H9 (cell line): ENCODE data around the gene FBLN2. TPM values are rescaled to one million over a fixed set of nuclear protein-coding genes. Genes with fewer than 3 reads are reported as not detected.

Source experiments
- DNase-seq: peaks from one replicate; pipeline ENCODE4 v3.0.0-alpha.2; 2017
- H2AFZ ChIP-seq: one replicate; pipeline ENCODE4 v1.6.1; 2013; ENCODE audit warnings: mild to moderate bottlenecking, low read length, control low read depth, moderate library complexity
- H2AK5ac ChIP-seq: 2 replicates; pipeline ENCODE4 v1.6.1; 2013; ENCODE audit warnings: low read length, control low read depth, mixed read lengths; ENCODE audit not compliant: insufficient read length
- H2BK120ac ChIP-seq: one replicate; pipeline ENCODE4 v1.6.1; 2013; ENCODE audit warnings: low read depth, mild to moderate bottlenecking, low read length, control low read depth, inconsistent platforms; ENCODE audit not compliant: poor library complexity, severe bottlenecking
- H2BK12ac ChIP-seq: 2 replicates; pipeline ENCODE4 v1.6.1; 2013; ENCODE audit warnings: low read length, control low read depth, mixed read lengths, low read depth; ENCODE audit not compliant: insufficient read length
- H2BK15ac ChIP-seq: 2 replicates; pipeline ENCODE4 v1.6.1; 2013; ENCODE audit warnings: low read depth, low read length, control low read depth
- H2BK20ac ChIP-seq: one replicate; pipeline ENCODE4 v1.6.1; 2013; ENCODE audit warnings: low read depth, mild to moderate bottlenecking, low read length, control low read depth, inconsistent platforms; ENCODE audit not compliant: poor library complexity, severe bottlenecking
- H2BK5ac ChIP-seq: 2 replicates; pipeline ENCODE4 v1.6.1; 2013; ENCODE audit warnings: low read length, control low read depth, mixed read lengths; ENCODE audit not compliant: insufficient read length
- H3K14ac ChIP-seq: 2 replicates; pipeline ENCODE4 v1.6.1; 2013; ENCODE audit warnings: low read length, control low read depth; ENCODE audit not compliant: insufficient read depth
- H3K18ac ChIP-seq: 2 replicates; pipeline ENCODE4 v1.6.1; 2013; ENCODE audit warnings: low read depth, mild to moderate bottlenecking, mixed read lengths, low read length, control low read depth; ENCODE audit not compliant: insufficient read length
- H3K23ac ChIP-seq: 2 replicates; pipeline ENCODE4 v1.6.1; 2013; ENCODE audit warnings: low read length, control low read depth, mixed read lengths, low read depth; ENCODE audit not compliant: insufficient read length
- H3K23me2 ChIP-seq: 2 replicates; pipeline ENCODE4 v1.6.1; 2013; ENCODE audit warnings: low read depth, mild to moderate bottlenecking, mixed read lengths, low read length, control low read depth; ENCODE audit not compliant: insufficient read length, poor library complexity, severe bottlenecking
- H3K27ac ChIP-seq: 2 replicates; pipeline ENCODE4 v1.5.1; 2013; ENCODE audit warnings: low read length, control low read depth, mixed read lengths, low read depth; ENCODE audit not compliant: insufficient read length
- H3K27me3 ChIP-seq: 2 replicates; pipeline ENCODE4 v1.6.1; 2013; ENCODE audit warnings: low read length, control low read depth, inconsistent platforms; ENCODE audit not compliant: insufficient read depth
- H3K4ac ChIP-seq: 2 replicates; pipeline ENCODE4 v1.6.1; 2013; ENCODE audit warnings: low read depth, mild to moderate bottlenecking, control low read depth, inconsistent platforms, low read length, moderate library complexity
- H3K4me1 ChIP-seq: 2 replicates; pipeline ENCODE4 v1.6.1; 2013; ENCODE audit warnings: low read length, control low read depth, inconsistent platforms; ENCODE audit not compliant: insufficient read depth
- H3K4me2 ChIP-seq: 2 replicates; pipeline ENCODE4 v1.6.1; 2013; ENCODE audit warnings: low read length, control low read depth, mixed read lengths; ENCODE audit not compliant: insufficient read length, insufficient read depth
- H3K56ac ChIP-seq: 2 replicates; pipeline ENCODE4 v1.6.1; 2013; ENCODE audit warnings: low read depth, mild to moderate bottlenecking, mixed read lengths, low read length, control low read depth; ENCODE audit not compliant: insufficient read length
- H3K79me1 ChIP-seq: 2 replicates; pipeline ENCODE4 v1.6.1; 2013; ENCODE audit warnings: low read depth, mild to moderate bottlenecking, moderate library complexity, low read length, control low read depth, inconsistent platforms; ENCODE audit not compliant: insufficient read depth, poor library complexity, severe bottlenecking
- H3K79me2 ChIP-seq: 2 replicates; pipeline ENCODE4 v1.6.1; 2013; ENCODE audit warnings: low read length, control low read depth, inconsistent platforms; ENCODE audit not compliant: insufficient read depth
- H3K9ac ChIP-seq: 2 replicates; pipeline ENCODE4 v1.6.1; 2013; ENCODE audit warnings: low read length, control low read depth, mixed read lengths; ENCODE audit not compliant: insufficient read length; ENCODE audit errors: extremely low read depth
- H3K9me3 ChIP-seq: one replicate; pipeline ENCODE4 v1.6.1; 2013; ENCODE audit warnings: low read depth, low read length, inconsistent platforms; ENCODE audit not compliant: control insufficient read depth
- H3T11ph ChIP-seq: one replicate; pipeline ENCODE4 v1.6.1; 2013; ENCODE audit warnings: mild to moderate bottlenecking, low read length, control low read depth, inconsistent platforms
- H4K20me1 ChIP-seq: one replicate; pipeline ENCODE4 v1.6.1; 2013; ENCODE audit not compliant: control insufficient read depth, insufficient read length, insufficient read depth
- H4K5ac ChIP-seq: 2 replicates; pipeline ENCODE4 v1.6.1; 2013; ENCODE audit warnings: low read depth, mild to moderate bottlenecking, mixed read lengths, low read length, control low read depth; ENCODE audit not compliant: insufficient read length
- H4K8ac ChIP-seq: replicated peaks from 2 replicates; pipeline ENCODE4 v1.6.1; 2013; ENCODE audit warnings: low read length, control low read depth, mixed read lengths, low read depth; ENCODE audit not compliant: insufficient read length
- H4K91ac ChIP-seq: 2 replicates; pipeline ENCODE4 v1.6.1; 2013; ENCODE audit warnings: low read depth, mild to moderate bottlenecking, moderate library complexity, mixed read lengths, low read length, control low read depth; ENCODE audit not compliant: insufficient read length
- H3K27ac Mint-ChIP-seq, 3 experiments: 2 replicates in 2 of 3; 3 replicates in 1 of 3; pipeline ENCODE4 v1.8.0; 2020 to 2021; ENCODE audit warnings: mixed read lengths in 3 of 3, mild to moderate bottlenecking in 1 of 3, moderate library complexity in 1 of 3
- H3K27me3 Mint-ChIP-seq: 2 replicates; pipeline ENCODE4 v1.8.0; 2021; ENCODE audit warnings: low read depth, mild to moderate bottlenecking, moderate library complexity, mixed read lengths
- H3K36me3 Mint-ChIP-seq, 3 experiments: 2 replicates in 2 of 3; 3 replicates in 1 of 3; pipeline ENCODE4 v1.8.0; 2020 to 2021; ENCODE audit warnings: low read depth in 3 of 3, mixed read lengths in 3 of 3; ENCODE audit not compliant: insufficient read depth in 1 of 3
- H3K4me1 Mint-ChIP-seq, 2 experiments: 2 replicates each; pipeline ENCODE4 v1.8.0; 2020; ENCODE audit warnings: mixed read lengths in 2 of 2
- H3K4me3 Mint-ChIP-seq, 2 experiments: 2 replicates in 1 of 2; 3 replicates in 1 of 2; pipeline ENCODE4 v1.8.0; 2020 to 2021; ENCODE audit warnings: mild to moderate bottlenecking in 2 of 2, mixed read lengths in 2 of 2, moderate library complexity in 1 of 2
- H3K9me3 Mint-ChIP-seq, 2 experiments: 2 replicates in 1 of 2; 3 replicates in 1 of 2; pipeline ENCODE4 v1.8.0; 2020; ENCODE audit warnings: mild to moderate bottlenecking in 2 of 2, mixed read lengths in 2 of 2, moderate library complexity in 1 of 2
- CTCF ChIP-seq: fragments of 200-600 bp; sonication (generic); conservative IDR thresholded peaks from 3 replicates; pipeline ENCODE4 v1.8.0; 2021; ENCODE audit warnings: antibody characterized with exemption, mild to moderate bottlenecking
- WGBS: extraction: QIAGEN DNeasy Blood & Tissue Kit; methylation state at CpG from one replicate; pipeline ENCODE4 v1.1.7; 2013; ENCODE audit warnings: missing lambda C conversion rate, low lambda C conversion rate, mixed read lengths; ENCODE audit not compliant: insufficient read length; ENCODE audit errors: extremely low coverage; 5-methylcytosine and 5-hydroxymethylcytosine counted together
- total RNA-seq: library from RNA; stranded (reverse); gene quantifications from 2 replicates; pipeline ENCODE4 v1.2.1, GENCODE V29; 2021

FBLN2 gene
- total RNA-seq, 1 experiment from 2014 or later: 11.8 TPM

GRCh38 chr3:13501521-13501920 lies 47.4 kb upstream of the FBLN2 start:
- no peak overlapping the region for H3K4me2 ChIP-seq
- no peak for TF ChIP-seq CTCF
- H2AFZ ChIP-seq: no peak overlapping the region
- H3K23ac ChIP-seq: no peak overlapping the region
- no peak overlapping the region for H3K4ac ChIP-seq
- no peaks in the 10 kb centered on the region for H3K27me3 ChIP-seq
- no peak overlapping the region for H3K56ac ChIP-seq
- no peak overlapping the region for H2BK5ac ChIP-seq
- no CpG with 5 or more reads among the region's 4 CpGs for WGBS
- H2BK120ac ChIP-seq: no peak overlapping the region
- H3K27ac ChIP-seq: no peak overlapping the region
- no peak overlapping the region for H2BK12ac ChIP-seq
- H2AK5ac ChIP-seq: no peak overlapping the region
- H3K4me1 ChIP-seq: no peaks in the 10 kb centered on the region
- Mint-ChIP-seq H3K27ac (no peak overlapping the region), H3K4me3 (no peak overlapping the region), H3K36me3 (no peaks in the 10 kb centered on the region), H3K9me3 (no peaks in the 10 kb centered on the region; a peak in 2 of 5 replicates), H3K4me1 (peaks cover 0 to 5% of the 10 kb centered on the region in 2 experiments; a peak in 3 of 4 replicates), H3K27me3 (no peaks in the 10 kb centered on the region)
- no peak overlapping the region for H3K9ac ChIP-seq
- H3K79me2 ChIP-seq: no peaks in the 10 kb centered on the region
- H3K9me3 ChIP-seq: no peaks in the 10 kb centered on the region
- H3K23me2 ChIP-seq: no peaks in the 10 kb centered on the region
- H3K79me1 ChIP-seq: no peaks in the 10 kb centered on the region
- H4K20me1 ChIP-seq: peaks cover 5% of the 10 kb centered on the region
- H2BK20ac ChIP-seq: no peak overlapping the region
- no peak overlapping the region for H2BK15ac ChIP-seq
- H4K8ac ChIP-seq: no peak overlapping the region
- H3K18ac ChIP-seq: no peak overlapping the region
- H3K14ac ChIP-seq: no peak overlapping the region; the same call in 1 of the 2 replicates
- H4K5ac ChIP-seq: no peak overlapping the region
- no peak for DNase-seq
- no peak overlapping the region for H4K91ac ChIP-seq
- H3T11ph ChIP-seq: no peak overlapping the region
